Fibroblast of pulmonary artery (primary cell): ENCODE data around the gene SERPINA4.
"Not testable (repeated sequence)": the region's sequence is repeated elsewhere in the genome, so short reads cannot be mapped to it uniquely, and the experiment has no call there.

ENCODE experiments used
- DNase-seq: peaks from one replicate; pipeline ENCODE4 v3.0.0-alpha.2; 2010; ENCODE audit warnings: low read depth
- H3K4me3 ChIP-seq: replicated peaks from 2 replicates; pipeline ENCODE4 v1.5.1; 2011; ENCODE audit warnings: low read depth, mild to moderate bottlenecking, control low read depth, low read length, moderate library complexity
- TF ChIP-seq, protein P1 (sequence below): IDR thresholded peaks from 2 replicates; pipeline ENCODE4 v1.5.1; 2011; ENCODE audit warnings: mild to moderate bottlenecking, control low read depth, low read length, inconsistent platforms; ENCODE audit errors: missing control alignments

SERPINA4 gene

DNA sequence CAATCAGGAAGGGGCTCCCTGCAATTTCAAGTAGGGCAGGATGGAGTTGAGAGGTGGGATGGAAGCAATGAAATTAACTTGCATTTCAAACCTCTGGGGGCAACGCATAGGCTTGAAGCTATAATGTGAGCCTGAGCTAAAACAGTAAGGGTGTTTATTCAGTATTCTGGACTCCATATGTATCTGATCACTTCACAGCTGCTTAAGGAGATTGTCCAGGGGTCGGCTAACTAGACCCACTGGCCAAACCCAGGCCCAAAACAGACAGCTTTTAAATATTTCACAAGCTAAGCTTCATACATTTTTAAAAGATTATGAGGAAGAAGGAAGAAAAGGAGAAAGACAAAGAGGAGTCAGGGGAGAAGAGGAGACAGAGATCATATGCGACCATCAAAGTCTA, 44.1 kb downstream of the SERPINA4 start:
- DNase-seq: no peak
- no peak overlapping the region for H3K4me3 ChIP-seq
- TF ChIP-seq, protein P1, sequence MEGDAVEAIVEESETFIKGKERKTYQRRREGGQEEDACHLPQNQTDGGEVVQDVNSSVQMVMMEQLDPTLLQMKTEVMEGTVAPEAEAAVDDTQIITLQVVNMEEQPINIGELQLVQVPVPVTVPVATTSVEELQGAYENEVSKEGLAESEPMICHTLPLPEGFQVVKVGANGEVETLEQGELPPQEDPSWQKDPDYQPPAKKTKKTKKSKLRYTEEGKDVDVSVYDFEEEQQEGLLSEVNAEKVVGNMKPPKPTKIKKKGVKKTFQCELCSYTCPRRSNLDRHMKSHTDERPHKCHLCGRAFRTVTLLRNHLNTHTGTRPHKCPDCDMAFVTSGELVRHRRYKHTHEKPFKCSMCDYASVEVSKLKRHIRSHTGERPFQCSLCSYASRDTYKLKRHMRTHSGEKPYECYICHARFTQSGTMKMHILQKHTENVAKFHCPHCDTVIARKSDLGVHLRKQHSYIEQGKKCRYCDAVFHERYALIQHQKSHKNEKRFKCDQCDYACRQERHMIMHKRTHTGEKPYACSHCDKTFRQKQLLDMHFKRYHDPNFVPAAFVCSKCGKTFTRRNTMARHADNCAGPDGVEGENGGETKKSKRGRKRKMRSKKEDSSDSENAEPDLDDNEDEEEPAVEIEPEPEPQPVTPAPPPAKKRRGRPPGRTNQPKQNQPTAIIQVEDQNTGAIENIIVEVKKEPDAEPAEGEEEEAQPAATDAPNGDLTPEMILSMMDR: no peak

DNA sequence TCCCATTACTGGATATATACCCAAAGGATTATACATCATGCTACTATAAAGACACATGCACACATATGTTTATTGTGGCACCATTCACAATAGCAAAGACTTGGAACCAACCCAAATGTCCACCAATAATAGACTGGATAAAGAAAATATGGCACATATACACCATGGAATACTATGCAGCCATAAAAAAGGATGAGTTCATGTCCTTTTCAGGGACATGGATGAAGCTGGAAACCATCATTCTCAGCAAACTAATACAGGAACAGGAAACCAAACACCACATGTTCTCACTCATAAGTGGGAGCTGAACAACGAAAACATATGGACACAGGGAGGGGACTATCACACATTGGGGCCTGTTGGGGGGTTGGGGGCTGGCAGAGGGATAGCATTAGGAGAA, 47.7 kb downstream of the SERPINA4 start:
- not testable (repeated sequence) for DNase-seq

DNA sequence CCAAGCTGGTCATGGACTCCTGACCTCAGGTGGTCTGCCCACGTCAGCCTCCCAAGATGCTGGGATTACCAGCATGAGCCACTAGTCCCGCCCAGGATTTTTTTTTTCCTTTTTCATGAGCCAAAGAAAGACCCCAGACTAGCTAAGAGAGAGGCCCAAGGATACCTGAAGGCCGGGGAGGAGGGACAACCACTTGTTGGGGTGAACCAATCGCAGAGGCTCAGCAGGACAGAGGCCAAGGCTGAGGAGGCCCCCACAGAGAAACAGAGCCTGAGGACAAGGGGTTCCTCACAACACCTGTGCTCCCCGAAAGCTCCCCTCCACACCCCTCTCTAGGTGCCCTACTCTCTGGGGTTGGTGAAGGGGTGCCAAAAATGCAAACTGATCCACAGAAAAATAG, 49.9 kb downstream of the SERPINA4 start:
- TF ChIP-seq, protein P1: no peak
- no peak overlapping the region for H3K4me3 ChIP-seq
- no peak for DNase-seq

More for the DNA sequence above, 47.7 kb downstream of the SERPINA4 start:
- not testable (repeated sequence) for H3K4me3 ChIP-seq

DNA sequence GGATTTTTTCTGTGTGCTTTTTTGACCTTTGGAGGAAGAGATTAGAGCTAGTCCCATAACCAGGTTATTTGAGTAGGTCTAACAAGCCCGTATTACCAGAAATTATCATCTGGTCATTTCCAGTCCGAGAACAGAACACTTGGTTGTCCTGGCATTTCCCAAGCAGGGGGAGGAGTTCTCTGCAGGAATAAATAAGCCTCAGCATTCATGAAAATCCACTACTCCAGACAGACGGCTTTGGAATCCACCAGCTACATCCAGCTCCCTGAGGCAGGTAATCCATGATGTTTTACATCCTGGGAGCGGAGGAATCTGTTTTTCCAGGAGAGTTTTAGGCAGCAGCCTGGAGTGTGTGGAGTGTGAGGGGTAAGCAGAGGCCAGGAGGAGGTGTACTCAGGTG, 50.9 kb downstream of the SERPINA4 start, which contains the start of gene SERPINA3:
Gene SERPINA3, plus strand, starts transcription at position 218 of the 400 bp plus-strand sequence. CDS start 2,051 bp downstream, outside the sequence.
- TF ChIP-seq, protein P1: no peak
- H3K4me3 ChIP-seq: peak within 1 kb of the TSS; percentile 35
- peak; percentile 78 for DNase-seq

DNA sequence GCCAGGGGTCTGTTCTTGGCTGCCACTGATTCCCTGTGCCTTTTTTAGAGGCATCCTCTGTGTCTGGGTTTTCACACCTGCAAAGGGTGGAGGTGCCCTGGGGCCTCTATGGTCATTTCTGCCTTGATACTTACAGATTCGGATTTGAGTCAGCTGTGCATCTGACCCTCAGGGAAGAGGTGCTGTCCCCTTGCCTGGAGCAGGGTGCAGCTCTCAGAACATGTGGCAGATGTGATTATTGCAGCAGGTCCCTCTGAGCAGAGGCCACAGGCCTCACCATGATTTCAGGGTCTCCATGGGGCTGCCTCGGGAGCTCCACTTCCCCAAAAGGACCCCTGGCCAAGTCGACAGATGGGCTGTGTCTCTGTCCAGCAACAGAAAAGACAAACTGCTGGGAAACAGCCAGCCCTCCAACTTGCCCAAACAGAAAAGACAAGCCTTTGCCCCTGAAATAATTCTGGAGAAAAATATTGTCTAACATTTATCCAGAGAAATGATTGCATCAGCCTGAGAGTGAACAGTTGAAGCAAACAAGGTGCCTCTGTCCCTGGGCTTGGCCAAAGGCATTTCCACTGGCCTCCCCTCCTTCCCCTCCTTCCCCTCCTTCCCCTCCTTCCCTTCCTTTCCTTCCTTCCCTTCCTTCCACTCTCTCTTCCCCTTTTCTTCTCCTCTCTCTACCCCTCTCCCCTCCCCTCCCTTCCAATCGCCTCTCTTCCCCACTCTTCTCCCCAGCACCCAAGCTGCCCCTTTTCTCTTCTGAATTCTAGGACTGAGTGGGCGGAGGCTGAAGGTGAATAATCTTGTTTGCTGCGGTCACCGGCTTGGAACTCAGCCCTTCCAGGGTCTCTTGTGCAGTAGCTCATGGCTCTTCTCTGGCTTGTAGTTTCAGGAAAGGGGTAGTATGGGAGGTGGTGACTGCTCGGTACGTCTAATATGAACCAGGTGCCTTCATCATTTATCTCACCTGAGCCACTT, 51.6 kb downstream of the SERPINA4 start:
- peak overlapping the region; percentile 35 for H3K4me3 ChIP-seq
- TF ChIP-seq, protein P1: no peak
- DNase-seq: peak; percentile 62

DNA sequence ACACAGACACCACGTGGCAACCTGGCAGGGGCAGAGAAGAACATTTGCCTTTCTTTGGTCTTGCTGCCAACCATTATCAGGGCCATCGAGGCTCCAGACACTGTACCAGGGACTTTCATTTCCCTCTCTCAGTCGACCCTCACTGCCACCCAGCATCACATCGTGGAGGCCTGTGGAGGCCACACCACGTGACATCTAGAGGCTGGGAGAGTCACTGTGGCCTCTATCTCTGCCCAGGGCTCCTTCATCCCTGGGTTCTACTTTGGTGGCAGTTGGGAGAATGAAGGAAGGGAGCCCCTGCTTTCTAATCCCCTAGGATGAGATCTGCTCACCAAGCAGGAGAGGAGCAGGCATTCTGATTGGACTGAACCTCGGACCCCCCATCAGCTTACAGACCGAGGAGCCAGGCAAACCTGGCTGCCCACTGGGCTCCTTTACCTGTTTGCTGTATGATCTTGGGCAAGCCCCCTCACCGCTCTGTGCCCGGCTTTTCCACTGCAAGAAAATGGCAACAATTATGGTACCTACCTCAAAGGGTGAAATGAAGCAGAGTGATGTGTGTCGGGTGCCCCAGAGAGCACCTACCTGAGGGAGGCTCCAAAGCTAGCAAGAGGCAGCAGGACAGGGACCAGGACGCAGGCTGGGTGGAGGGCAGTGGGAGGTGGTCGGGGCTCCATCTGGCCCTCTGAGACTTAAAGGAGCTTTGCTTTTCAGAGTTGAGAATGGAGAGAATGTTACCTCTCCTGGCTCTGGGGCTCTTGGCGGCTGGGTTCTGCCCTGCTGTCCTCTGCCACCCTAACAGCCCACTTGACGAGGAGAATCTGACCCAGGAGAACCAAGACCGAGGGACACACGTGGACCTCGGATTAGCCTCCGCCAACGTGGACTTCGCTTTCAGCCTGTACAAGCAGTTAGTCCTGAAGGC, 52.7 kb downstream of the SERPINA4 start:
- H3K4me3 ChIP-seq: peak overlapping the region; percentile 35
- no peak for DNase-seq
- TF ChIP-seq, protein P1: no peak

DNA sequence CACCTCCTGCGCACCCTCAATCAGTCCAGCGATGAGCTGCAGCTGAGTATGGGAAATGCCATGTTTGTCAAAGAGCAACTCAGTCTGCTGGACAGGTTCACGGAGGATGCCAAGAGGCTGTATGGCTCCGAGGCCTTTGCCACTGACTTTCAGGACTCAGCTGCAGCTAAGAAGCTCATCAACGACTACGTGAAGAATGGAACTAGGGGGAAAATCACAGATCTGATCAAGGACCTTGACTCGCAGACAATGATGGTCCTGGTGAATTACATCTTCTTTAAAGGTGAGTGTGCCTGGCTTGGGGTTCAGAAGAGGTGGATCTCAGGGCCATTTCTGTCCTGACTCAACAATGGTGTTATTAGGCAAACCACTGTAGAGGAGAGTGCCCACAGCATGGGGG, 53.6 kb downstream of the SERPINA4 start:
- DNase-seq: no peak
- peak overlapping the region; percentile 6 for H3K4me3 ChIP-seq
- TF ChIP-seq, protein P1: no peak
